ENCODE results near the gene ARL4A.

ARL4A gene

DNA sequence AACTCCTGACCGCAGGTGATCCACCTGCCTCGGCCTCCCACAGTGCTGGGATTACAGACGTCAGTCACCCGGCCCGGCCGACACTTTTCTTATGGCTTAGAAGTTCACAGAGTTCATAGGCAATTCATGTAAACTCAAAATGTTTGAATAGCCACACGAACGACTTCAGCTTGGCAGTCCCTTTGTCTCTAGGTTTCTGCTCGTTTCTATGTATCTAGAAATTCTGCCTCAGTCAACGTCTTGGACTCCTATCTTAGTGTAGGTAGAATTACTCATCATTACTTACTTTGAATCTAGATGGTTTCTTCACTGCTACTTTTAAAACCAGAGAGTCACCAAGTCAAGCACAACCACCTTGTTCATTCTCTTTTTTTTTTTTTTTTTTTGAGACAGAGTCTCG lies 23.7 kb downstream of the ARL4A start:
- H3K36me3 ChIP-seq (ENCODE audit: insufficient read depth, low read length), result no peaks in the 10 kb centered on the region
- no peaks in the 10 kb centered on the region for H3K9me2 ChIP-seq (ENCODE audit: low read depth, low read length)
- no peaks in the 10 kb centered on the region for H3F3A ChIP-seq (ENCODE audit: insufficient read depth, low read length)
- no peak for TF ChIP-seq CTCF (IDR thresholded peaks at IDR 0.05; ENCODE audit: low read length)
- TF ChIP-seq EZH2 (IDR thresholded peaks at IDR 0.05; ENCODE audit: borderline replicate concordance, low read length), result no peak
- H4K20me1 ChIP-seq (ENCODE audit: insufficient read depth, low read length), result no peaks in the 10 kb centered on the region
- H3K4me3 ChIP-seq (ENCODE audit: low read depth, low read length, poor library complexity, severe bottlenecking), result no peak overlapping the region
- no peak overlapping the region for H3K4me2 ChIP-seq (ENCODE audit: low read length)
- H3K27me3 ChIP-seq (ENCODE audit: insufficient read depth, low read length), result no peaks in the 10 kb centered on the region
- no peaks in the 10 kb centered on the region for H3K79me2 ChIP-seq (ENCODE audit: insufficient read depth, low read length)
- H3K4me1 ChIP-seq (ENCODE audit: insufficient read depth, low read length, severe bottlenecking), result no peaks in the 10 kb centered on the region
- H2AFZ ChIP-seq (ENCODE audit: low read length), result no peak overlapping the region
- H3K9me3 ChIP-seq (ENCODE audit: low read length), result no peaks in the 10 kb centered on the region
- H3K27ac ChIP-seq (ENCODE audit: low read depth, low read length, poor library complexity, severe bottlenecking), result no peak overlapping the region
- no peak overlapping the region for H3K9ac ChIP-seq (ENCODE audit: low read length)

- H4K20me1 ChIP-seq (ENCODE audit: insufficient read depth, low read length), result no peaks in the 10 kb centered on the region
- H3K4me2 ChIP-seq (ENCODE audit: low read length), result no peak overlapping the region
- H3K4me1 ChIP-seq (ENCODE audit: insufficient read depth, low read length, severe bottlenecking), result no peaks in the 10 kb centered on the region
- H3K27me3 ChIP-seq (ENCODE audit: insufficient read depth, low read length), result no peaks in the 10 kb centered on the region
- no peaks in the 10 kb centered on the region for H3K9me3 ChIP-seq (ENCODE audit: low read length)
- no peaks in the 10 kb centered on the region for H3K9me2 ChIP-seq (ENCODE audit: low read depth, low read length)
- H3K4me3 ChIP-seq (ENCODE audit: low read depth, low read length, poor library complexity, severe bottlenecking), result no peak overlapping the region
- H2AFZ ChIP-seq (ENCODE audit: low read length), result no peak overlapping the region
- no peak for TF ChIP-seq CTCF (IDR thresholded peaks at IDR 0.05; ENCODE audit: low read length)
- no peak for TF ChIP-seq EZH2 (IDR thresholded peaks at IDR 0.05; ENCODE audit: borderline replicate concordance, low read length)
- H3K9ac ChIP-seq (ENCODE audit: low read length), result no peak overlapping the region
- H3F3A ChIP-seq (ENCODE audit: insufficient read depth, low read length), result no peaks in the 10 kb centered on the region
- H3K36me3 ChIP-seq (ENCODE audit: insufficient read depth, low read length), result no peaks in the 10 kb centered on the region
- H3K79me2 ChIP-seq (ENCODE audit: insufficient read depth, low read length), result no peaks in the 10 kb centered on the region
- H3K27ac ChIP-seq (ENCODE audit: low read depth, low read length, poor library complexity, severe bottlenecking), result no peak overlapping the region
Measured at GRCh38 chr7:12712236-12712635, 24.8 kb downstream of the ARL4A start.

DNA sequence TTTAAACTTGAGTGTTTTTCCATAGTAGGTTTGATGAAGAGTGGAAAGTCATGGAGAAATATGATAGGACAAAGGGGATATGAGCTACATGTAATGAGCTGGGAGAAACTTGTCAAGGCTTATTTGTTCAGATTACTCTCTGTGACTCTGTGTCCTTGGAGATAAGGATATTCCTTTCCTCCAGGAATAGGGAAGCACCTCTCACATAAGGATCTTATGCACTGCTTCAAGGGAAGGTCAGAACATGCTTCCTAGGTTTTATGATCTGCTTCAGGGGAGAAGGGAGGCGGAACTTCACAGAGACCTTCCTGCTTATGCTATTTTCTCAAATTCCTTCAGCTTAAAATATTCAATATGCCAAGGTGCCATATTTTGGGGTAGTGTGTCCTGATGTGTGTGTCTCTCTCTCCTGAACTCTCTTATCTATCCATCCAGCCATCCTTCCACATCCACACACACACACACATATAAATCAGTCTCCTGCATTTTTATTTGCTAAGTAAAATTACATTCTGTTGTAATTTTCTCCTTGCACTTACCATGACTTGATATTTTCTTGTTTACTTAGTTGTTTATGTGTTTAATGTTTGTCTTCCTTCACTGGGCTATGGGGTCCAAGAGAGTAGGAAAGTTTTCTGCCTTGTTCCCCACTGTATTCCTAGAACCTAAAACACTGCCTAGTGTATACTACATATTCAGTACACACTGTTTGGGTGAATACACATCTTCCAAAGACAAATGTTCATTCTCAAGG lies 26.4 kb downstream of the ARL4A start:
- no peaks in the 10 kb centered on the region for H4K20me1 ChIP-seq (ENCODE audit: insufficient read depth, low read length)
- no peak overlapping the region for H2AFZ ChIP-seq (ENCODE audit: low read length)
- H3F3A ChIP-seq (ENCODE audit: insufficient read depth, low read length), result no peaks in the 10 kb centered on the region
- H3K27ac ChIP-seq (ENCODE audit: low read depth, low read length, poor library complexity, severe bottlenecking), result no peak overlapping the region
- no peaks in the 10 kb centered on the region for H3K4me1 ChIP-seq (ENCODE audit: insufficient read depth, low read length, severe bottlenecking)
- no peaks in the 10 kb centered on the region for H3K27me3 ChIP-seq (ENCODE audit: insufficient read depth, low read length)
- H3K9me2 ChIP-seq (ENCODE audit: low read depth, low read length), result no peaks in the 10 kb centered on the region
- H3K4me3 ChIP-seq (ENCODE audit: low read depth, low read length, poor library complexity, severe bottlenecking), result no peak overlapping the region
- no peak overlapping the region for H3K4me2 ChIP-seq (ENCODE audit: low read length)
- H3K9me3 ChIP-seq (ENCODE audit: low read length), result no peaks in the 10 kb centered on the region
- H3K36me3 ChIP-seq (ENCODE audit: insufficient read depth, low read length), result no peaks in the 10 kb centered on the region
- H3K79me2 ChIP-seq (ENCODE audit: insufficient read depth, low read length), result no peaks in the 10 kb centered on the region
- no peak overlapping the region for H3K9ac ChIP-seq (ENCODE audit: low read length)
- TF ChIP-seq CTCF (IDR thresholded peaks at IDR 0.05; ENCODE audit: low read length) (no peak), EZH2 (IDR thresholded peaks at IDR 0.05; ENCODE audit: borderline replicate concordance, low read length) (no peak)
